SK-MEL-5 (cell line): Measurements from ENCODE around the gene DUSP5. TPM values are rescaled to one million over a fixed set of nuclear protein-coding genes. Genes with fewer than 3 reads are reported as not detected.
A peak's percentile ranks its signal among the peaks of the same experiment; 100 is the strongest.

Experiments
- DNase-seq: peaks from one replicate; pipeline ENCODE4 v3.0.0-alpha.2; 2016; ENCODE audit warnings: low read depth, low spot score
- in situ Hi-C: cut with HindIII; loops from 2 replicates; pipeline ENCODE4 v1.10.0; 2016; ENCODE audit warnings: low sequenced_read_pairs, high pct_unique_total_duplicates, low pct_unique_long_range_greater_than_20kb
- total RNA-seq: library from RNA; depleted of rRNA; stranded (reverse); fragments of >200 nt; shearing (Covaris generic); gene quantifications from 2 replicates; pipeline ENCODE4 v1.2.3, GENCODE V29; 2014; rRNA removed

Gene DUSP5
- total RNA-seq, 1 experiment from 2014 or later: 2.7 TPM

- in situ Hi-C loops: loop anchor here (25.0 kb wide), 1 partner anchor 211 kb away; no protein-coding TSS in a partner anchor
These were observed 50.3 kb downstream of the DUSP5 start for GRCh38 chr10:110548002-110548401.

GRCh38 chr10:110549211-110549610, 51.5 kb downstream of the DUSP5 start:
- no peak for DNase-seq
- in situ Hi-C loops: loop anchor here (25.0 kb wide), 1 partner anchor 212 kb away; no protein-coding TSS in a partner anchor

More at GRCh38 chr10:110548002-110548401, 50.3 kb downstream of the DUSP5 start:
- DNase-seq: no peak

DNA sequence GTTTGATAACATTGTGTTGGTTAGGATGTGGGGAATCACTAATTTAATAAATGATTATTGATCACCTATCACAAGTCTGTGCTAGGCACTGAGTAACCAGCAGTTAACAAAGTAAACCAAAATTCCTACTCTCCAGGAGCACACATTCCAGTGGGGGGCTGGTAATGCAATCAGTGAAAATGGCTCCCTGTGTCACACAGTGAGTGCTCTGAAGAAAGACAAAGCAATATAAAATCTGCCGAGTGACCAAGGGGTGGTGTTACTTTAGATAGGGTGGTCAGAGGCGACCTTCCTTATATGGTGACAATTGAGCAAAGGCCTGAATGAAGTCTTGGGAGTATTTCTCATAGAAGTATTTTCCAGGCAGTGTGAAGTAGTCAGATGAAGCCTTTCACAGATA, 56.2 kb downstream of the DUSP5 start:
- in situ Hi-C loops: no loop called here
- no peak for DNase-seq

- no peak for DNase-seq
- in situ Hi-C loops: no loop called here
These were observed 58.6 kb downstream of the DUSP5 start for GRCh38 chr10:110556296-110556695.

GRCh38 chr10:110556969-110557601, 59.4 kb downstream of the DUSP5 start:
- in situ Hi-C loops: no loop called here
- DNase-seq: peak; percentile 76

DNA sequence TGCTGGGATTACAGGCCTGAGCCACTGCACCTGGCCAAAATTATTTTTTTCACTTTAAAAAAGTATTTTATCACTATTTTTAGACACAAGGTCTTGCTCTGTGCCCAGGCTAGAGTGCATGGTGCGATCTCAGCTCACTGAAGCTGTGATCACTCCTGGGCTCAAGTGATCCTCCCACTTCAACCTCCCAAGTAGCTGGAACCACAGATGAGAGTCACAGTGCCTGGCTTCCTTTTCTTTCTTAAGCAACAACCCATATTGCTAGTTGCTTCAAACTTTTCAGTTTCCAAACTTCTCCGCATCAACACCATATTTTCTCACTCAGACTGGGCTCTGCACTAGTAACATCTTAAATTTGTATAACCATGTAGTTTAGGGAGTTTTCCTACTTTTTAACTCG, 60.3 kb downstream of the DUSP5 start:
- in situ Hi-C loops: no loop called here
- no peak for DNase-seq

GRCh38 chr10:110560012-110560411, 62.3 kb downstream of the DUSP5 start:
- DNase-seq: no peak
- in situ Hi-C loops: no loop called here

Other genes with a start within 250 kb of the DUSP5 start
- 6.6 and 8.0 TPM in 2 replicates for gene SMNDC1, start 193.0 kb upstream of the DUSP5 start, total RNA-seq
- 29.5 and 29.6 TPM in 2 replicates for gene SMC3, start 69.8 kb downstream of the DUSP5 start, total RNA-seq
- 1.0 and 1.2 TPM in 2 replicates for gene RBM20, start 146.4 kb downstream of the DUSP5 start, total RNA-seq